NCI-H2107 (cell line): ENCODE results near the gene ADTRP.
"Not testable (repeated sequence)": the region's sequence is repeated elsewhere in the genome, so short reads cannot be mapped to it uniquely, and the experiment has no call there.

ENCODE experiments used
- DNase-seq: peaks from one replicate; lab custom pipeline; 2025; lab: John Stamatoyannopoulos, UW

Gene ADTRP

DNA sequence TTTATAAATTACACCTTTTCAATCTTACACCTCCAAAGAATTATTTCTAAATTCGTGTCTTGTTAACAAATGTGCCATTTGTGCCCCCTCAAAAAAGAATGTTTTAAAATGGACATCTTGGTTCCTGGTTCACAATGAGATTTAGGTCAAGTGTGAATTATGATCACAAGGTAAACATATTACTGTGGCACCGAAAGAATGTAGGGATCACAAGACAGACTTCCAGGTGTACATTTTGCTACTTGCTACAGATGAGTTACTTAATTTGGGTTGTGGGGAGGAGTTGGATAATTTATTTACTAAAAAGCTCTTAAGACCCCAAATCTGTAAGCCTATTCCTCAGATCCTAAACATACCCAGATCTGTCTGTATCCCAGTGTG lies 25.0 kb upstream of the ADTRP start:
- DNase-seq = no peak

GRCh38 chr6:11802886-11803590 lies 24.4 kb upstream of the ADTRP start:
- DNase-seq = no peak

GRCh38 chr6:11800531-11800930 lies 21.9 kb upstream of the ADTRP start:
- DNase-seq = not testable (repeated sequence)

GRCh38 chr6:11798538-11798937 lies 19.9 kb upstream of the ADTRP start:
- DNase-seq = no peak

GRCh38 chr6:11798096-11798495 lies 19.5 kb upstream of the ADTRP start:
- no peak for DNase-seq

GRCh38 chr6:11796829-11797228 lies 18.2 kb upstream of the ADTRP start:
- no peak for DNase-seq

DNA sequence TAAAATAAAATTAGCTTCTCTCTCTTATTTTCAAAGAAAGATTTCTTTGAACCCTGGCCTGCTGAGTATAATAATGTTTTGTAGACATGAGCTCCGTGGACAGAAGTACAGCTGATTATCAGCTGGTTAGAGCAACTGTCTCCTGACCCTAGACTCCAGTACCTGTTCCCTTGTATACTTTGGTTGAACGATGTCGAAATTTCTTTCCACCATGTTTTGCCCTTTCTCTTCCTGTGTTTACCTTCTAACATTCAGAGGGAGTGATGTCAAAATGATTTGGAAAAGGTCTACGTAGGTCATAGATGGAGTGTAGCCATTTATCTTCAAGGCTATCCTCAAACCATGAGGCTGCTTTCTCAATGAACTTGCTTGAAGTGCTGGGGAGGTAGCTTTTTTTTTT lies 16.8 kb upstream of the ADTRP start:
- no peak for DNase-seq

DNA sequence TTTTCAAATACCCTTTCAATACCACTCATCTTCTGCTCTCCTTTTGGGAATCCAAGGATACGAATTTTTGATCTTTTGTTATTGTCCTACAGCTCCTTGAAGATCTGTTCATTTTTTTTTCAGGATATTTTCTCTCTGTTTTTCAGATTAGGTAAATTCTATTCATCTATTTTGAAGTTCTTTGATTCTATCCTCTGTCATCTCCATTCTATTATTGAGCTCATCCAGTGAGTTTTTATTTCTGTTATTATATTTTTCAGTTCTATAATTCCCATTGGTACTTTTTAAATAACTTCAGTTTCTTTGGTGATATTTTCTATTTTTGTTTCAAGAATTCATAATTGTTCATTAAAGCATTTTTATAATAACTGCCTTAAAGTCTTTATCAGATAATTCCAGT lies 14.7 kb upstream of the ADTRP start:
- DNase-seq = no peak

- no peak for DNase-seq
These were observed 12.9 kb upstream of the ADTRP start for GRCh38 chr6:11791354-11792107.

DNA sequence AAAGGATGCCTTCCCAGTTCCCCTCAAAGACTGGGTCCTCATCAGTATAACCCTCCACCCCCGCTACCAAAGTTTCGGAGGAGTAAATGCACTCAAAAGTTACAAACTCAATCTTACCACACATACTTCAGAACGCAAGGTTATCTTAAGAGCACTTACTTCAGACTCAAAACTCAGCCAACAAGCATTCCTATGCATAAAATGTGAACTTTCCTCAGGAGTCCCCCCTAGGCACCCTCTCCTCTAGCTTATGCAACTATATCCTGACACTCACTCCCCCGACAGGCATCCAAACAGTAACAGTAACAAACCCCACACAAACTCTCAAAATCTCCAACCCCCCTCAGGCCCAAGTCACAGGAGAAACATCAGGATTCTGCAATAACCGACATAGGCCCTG lies 11.1 kb upstream of the ADTRP start:
- no peak for DNase-seq

- DNase-seq = no peak
These were observed 9.4 kb upstream of the ADTRP start for GRCh38 chr6:11788043-11788442.

GRCh38 chr6:11785774-11786579 lies 7.4 kb upstream of the ADTRP start:
- peak; percentile 18 for DNase-seq

- no peak for DNase-seq
These were observed 6.8 kb upstream of the ADTRP start for GRCh38 chr6:11785415-11785773.

GRCh38 chr6:11784341-11784740 lies 5.7 kb upstream of the ADTRP start:
- DNase-seq = no peak

GRCh38 chr6:11783524-11784064 lies 5.0 kb upstream of the ADTRP start:
- DNase-seq = no peak

DNA sequence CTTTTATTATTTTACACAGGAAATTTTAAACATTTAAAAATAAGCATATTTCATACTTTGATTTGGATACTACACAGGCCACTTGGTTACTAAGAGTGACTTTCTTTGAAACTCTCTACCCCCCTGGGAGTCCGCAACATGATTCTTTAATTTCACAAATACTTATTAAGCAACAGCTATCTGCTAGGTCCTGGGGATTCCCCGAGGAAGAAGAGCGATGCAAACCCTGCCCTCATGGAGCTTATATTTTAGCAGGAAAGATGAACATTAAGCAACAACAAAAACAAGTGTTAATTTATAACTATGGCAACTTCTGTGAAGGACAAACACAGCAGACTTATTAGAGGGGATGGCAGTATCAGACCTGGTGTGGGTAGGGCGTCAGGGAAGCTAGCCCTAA lies 3.9 kb upstream of the ADTRP start:
- DNase-seq = no peak

DNA sequence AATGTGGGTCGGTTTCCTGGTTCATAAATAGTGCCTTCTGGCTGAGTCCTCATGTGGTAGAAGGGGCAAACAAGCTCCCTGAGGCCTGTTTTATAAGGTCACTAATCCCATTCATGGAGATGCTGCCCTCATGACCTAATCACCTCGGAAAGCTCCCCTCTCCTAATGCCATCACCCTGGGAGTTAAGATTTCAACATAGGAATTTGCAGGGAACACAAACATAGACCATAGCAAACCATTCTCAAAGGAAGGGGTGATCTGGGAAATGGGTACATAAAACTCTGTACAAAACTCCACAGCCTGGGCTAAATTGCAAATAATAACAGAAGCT lies 1.5 kb upstream of the ADTRP start:
- DNase-seq = no peak

- no peak for DNase-seq
These were observed 910 bp upstream of the ADTRP start for GRCh38 chr6:11779329-11780096.

GRCh38 chr6:11778036-11778435 lies 567 bp downstream of the ADTRP start:
- DNase-seq = no peak

- DNase-seq = no peak
These were observed 2.7 kb downstream of the ADTRP start for GRCh38 chr6:11775791-11776409.

GRCh38 chr6:11774426-11774825 lies 4.2 kb downstream of the ADTRP start:
- no peak for DNase-seq

DNA sequence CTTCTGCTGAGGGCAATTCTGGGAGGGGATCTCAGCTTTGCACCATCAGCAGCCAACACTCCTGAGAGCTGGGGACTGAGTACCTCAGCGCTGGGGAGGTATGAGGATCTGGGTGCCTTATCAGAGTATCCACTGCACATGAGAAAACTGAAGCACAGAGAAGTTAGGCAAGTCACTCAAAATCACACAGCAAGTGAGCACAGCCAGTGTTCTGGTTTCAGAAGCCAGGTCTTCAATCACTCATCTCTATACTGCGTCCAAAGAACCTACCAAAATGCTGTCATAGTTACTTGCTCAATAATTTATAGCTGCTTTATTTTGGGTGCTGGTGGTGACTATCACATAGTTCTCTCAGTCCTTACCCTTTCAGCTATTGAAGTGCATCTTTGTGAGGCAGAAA lies 5.0 kb downstream of the ADTRP start:
- no peak for DNase-seq
